ACC112 (cell line): Measurements from ENCODE around the gene SCML2.
"Not testable (repeated sequence)": the region's sequence is repeated elsewhere in the genome, so short reads cannot be mapped to it uniquely, and the experiment has no call there.

Experiments used
- H2AFZ ChIP-seq: fragments of 200-600 bp; sonication (generic); one replicate; pipeline ENCODE4 v1.6.0; 2017; ENCODE audit warnings: antibody characterized with exemption, low read length; ENCODE audit not compliant: unreplicated experiment
- H3K27ac ChIP-seq: fragments of 200-600 bp; sonication (generic); 2 replicates; pipeline ENCODE4 v1.5.1; 2014; ENCODE audit warnings: low read depth, mild to moderate bottlenecking, antibody characterized with exemption, low read length, moderate library complexity
- H3K27me3 ChIP-seq: fragments of 200-600 bp; sonication (generic); 2 replicates; pipeline ENCODE4 v1.6.1; 2014; ENCODE audit warnings: mild to moderate bottlenecking, antibody characterized with exemption, low read length, moderate library complexity, mixed read lengths; ENCODE audit not compliant: insufficient read depth
- H3K36me3 ChIP-seq: fragments of 200-600 bp; sonication (generic); 2 replicates; pipeline ENCODE4 v1.6.1; 2016; ENCODE audit warnings: mild to moderate bottlenecking, antibody characterized with exemption, low read length, moderate library complexity, mixed read lengths; ENCODE audit not compliant: insufficient read depth
- H3K4me1 ChIP-seq: fragments of 200-600 bp; sonication (generic); one replicate; pipeline ENCODE4 v1.6.1; 2016; ENCODE audit warnings: low read length, mixed read lengths; ENCODE audit not compliant: insufficient read depth, unreplicated experiment, control insufficient read depth
- H3K4me3 ChIP-seq: fragments of 200-600 bp; sonication (generic); 2 replicates; pipeline ENCODE4 v1.5.1; 2014; ENCODE audit warnings: mild to moderate bottlenecking, low read depth, low read length
- H3K79me2 ChIP-seq: fragments of 200-600 bp; sonication (generic); one replicate; pipeline ENCODE4 v1.6.0; 2016; ENCODE audit warnings: low read length; ENCODE audit not compliant: control insufficient read depth, unreplicated experiment, insufficient read depth

Gene SCML2

GRCh38 chrX:18272222-18272621 is 82.3 kb downstream of the SCML2 start:
- Histone ChIP-seq H3K36me3 (no peaks in the 10 kb centered on the region), H2AFZ (no peak overlapping the region), H3K4me3 (no peak overlapping the region), H3K27ac (no peak overlapping the region), H3K27me3 (no peaks in the 10 kb centered on the region), H3K79me2 (no peaks in the 10 kb centered on the region), H3K4me1 (no peaks in the 10 kb centered on the region)

DNA sequence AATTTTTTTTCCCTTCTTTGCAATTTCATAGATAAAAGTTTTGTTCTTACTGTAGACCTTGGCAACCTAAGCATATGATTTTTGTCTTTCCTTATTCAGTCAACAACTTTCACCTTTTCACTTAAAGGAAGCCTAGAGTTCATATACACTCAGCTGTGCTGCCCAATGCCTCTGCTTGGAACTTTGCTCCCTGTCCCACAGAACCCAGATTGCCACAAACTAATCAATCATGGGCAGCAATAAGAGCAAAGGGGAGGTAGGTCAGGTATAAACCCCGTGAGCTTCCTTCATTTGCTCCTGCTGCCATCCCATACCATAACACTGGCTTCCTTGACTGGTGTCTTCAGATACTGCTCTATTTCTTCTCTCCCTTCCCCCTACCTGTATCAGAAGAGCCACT is 82.8 kb downstream of the SCML2 start:
- Histone ChIP-seq H3K27me3 (no peaks in the 10 kb centered on the region), H3K36me3 (no peaks in the 10 kb centered on the region), H3K4me3 (no peak overlapping the region), H3K79me2 (no peaks in the 10 kb centered on the region), H2AFZ (no peak overlapping the region), H3K27ac (no peak overlapping the region), H3K4me1 (no peaks in the 10 kb centered on the region)

GRCh38 chrX:18271309-18271708 is 83.2 kb downstream of the SCML2 start:
- Histone ChIP-seq H3K27me3 (no peaks in the 10 kb centered on the region), H3K79me2 (no peaks in the 10 kb centered on the region), H2AFZ (no peak overlapping the region)

DNA sequence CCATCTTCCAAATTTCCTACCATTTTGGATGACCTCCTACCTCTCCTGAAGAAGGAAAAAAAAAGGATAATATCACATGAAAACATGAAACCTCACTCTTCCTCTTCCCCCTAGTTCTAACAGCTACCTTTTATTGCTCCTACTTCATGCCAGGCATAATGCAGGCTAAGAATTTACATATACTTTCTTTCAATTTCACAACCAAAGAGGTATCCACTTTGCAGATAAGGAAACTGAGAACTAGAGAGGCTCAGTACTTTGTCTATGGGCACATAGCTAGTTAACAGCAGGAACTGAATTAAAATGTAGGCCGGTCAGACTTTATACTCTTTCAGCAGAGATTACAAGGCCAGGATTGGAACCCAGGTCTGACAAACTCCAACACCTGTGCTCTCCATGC is 99.4 kb downstream of the SCML2 start:
- H2AFZ ChIP-seq, result no peak overlapping the region
- no peak overlapping the region for H3K4me3 ChIP-seq
- no peaks in the 10 kb centered on the region for H3K79me2 ChIP-seq
- H3K36me3 ChIP-seq, result no peaks in the 10 kb centered on the region
- H3K4me1 ChIP-seq, result no peaks in the 10 kb centered on the region
- no peaks in the 10 kb centered on the region for H3K27me3 ChIP-seq
- no peak overlapping the region for H3K27ac ChIP-seq

More at GRCh38 chrX:18271309-18271708, 83.2 kb downstream of the SCML2 start:
- Histone ChIP-seq H3K27ac (no peak overlapping the region), H3K4me1 (no peaks in the 10 kb centered on the region), H3K4me3 (no peak overlapping the region), H3K36me3 (no peaks in the 10 kb centered on the region)

GRCh38 chrX:18252644-18253359 is 101.7 kb downstream of the SCML2 start:
- H3K4me3 ChIP-seq, result no peak overlapping the region

DNA sequence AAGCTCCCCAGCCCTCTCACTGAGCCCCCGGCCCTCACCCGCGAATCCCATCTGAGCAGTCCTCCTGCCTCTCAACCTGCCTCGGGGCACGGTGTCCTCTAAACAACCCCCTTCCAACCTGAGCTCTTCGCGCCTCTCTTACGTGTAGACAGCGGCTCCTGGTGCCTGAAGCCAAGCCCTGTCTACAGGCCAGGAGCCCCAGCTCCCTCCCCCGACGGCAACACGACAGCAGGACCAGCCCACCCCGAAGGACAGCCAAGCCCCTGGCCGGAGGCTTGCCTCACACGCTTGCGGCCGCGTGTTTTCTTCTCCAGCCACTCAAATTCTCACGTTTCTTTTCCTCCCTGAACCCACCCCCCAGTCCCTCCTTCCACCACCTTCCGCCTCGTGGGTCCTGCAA is 124.8 kb downstream of the SCML2 start:
- H3K4me1 ChIP-seq, H3K4me3 ChIP-seq, H3K27ac ChIP-seq, H3K79me2 ChIP-seq, H3K27me3 ChIP-seq, H2AFZ ChIP-seq, H3K36me3 ChIP-seq: not testable (repeated sequence)

More at GRCh38 chrX:18252644-18253359, 101.7 kb downstream of the SCML2 start:
- H3K27me3 ChIP-seq, result no peaks in the 10 kb centered on the region
- no peaks in the 10 kb centered on the region for H3K36me3 ChIP-seq
- no peaks in the 10 kb centered on the region for H3K79me2 ChIP-seq
- no peak overlapping the region for H2AFZ ChIP-seq
- H3K4me1 ChIP-seq, result no peaks in the 10 kb centered on the region
- H3K27ac ChIP-seq, result no peak overlapping the region

DNA sequence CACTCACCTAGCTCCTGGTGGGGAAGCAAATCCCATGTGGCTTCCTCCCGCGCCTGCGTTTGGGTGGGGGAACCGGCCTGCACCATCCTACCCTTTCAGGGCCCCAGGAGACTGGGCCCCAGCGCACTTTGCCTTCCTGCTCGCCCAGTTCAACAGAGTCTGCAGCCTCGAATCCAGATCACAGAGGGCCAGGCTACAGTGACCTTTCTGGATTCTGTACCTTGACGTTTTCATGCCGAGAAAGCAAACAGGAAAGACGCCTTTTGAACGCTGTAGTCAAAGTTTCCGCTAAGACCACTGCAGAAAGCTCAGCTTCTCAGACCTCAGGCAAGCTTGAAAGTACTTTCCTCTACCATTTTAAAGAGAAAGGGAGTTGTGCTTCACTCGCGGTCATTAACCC is 126.4 kb downstream of the SCML2 start:
- H3K27ac ChIP-seq, result no peak overlapping the region
- no peak overlapping the region for H3K4me3 ChIP-seq
- no peaks in the 10 kb centered on the region for H3K27me3 ChIP-seq
- H2AFZ ChIP-seq, result no peak overlapping the region
- no peaks in the 10 kb centered on the region for H3K4me1 ChIP-seq
- H3K36me3 ChIP-seq, result no peaks in the 10 kb centered on the region
- no peaks in the 10 kb centered on the region for H3K79me2 ChIP-seq

DNA sequence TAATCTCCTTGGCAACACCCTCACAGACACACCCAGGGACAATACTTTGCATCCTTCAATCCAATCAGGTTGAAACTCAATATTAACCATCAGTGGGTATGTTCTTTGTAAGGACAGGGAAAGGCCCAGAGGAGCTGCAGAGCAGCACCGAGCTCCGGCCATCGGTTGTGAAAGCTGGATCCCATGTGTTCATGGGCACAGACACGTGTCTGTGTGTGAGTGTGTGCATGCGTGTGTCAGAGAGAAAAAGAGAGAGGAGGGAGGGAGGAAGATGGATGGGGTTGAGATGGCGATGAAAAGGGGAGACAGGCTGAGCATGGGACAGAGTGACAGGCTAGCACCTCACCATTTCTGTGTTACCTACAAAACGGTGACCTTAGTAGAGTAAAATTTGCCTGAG is 127.0 kb downstream of the SCML2 start:
- no peaks in the 10 kb centered on the region for H3K27me3 ChIP-seq
- H3K4me1 ChIP-seq, result no peaks in the 10 kb centered on the region
- H3K79me2 ChIP-seq, result no peaks in the 10 kb centered on the region
- H3K36me3 ChIP-seq, result no peaks in the 10 kb centered on the region
- H2AFZ ChIP-seq, result no peak overlapping the region
- H3K27ac ChIP-seq, result no peak overlapping the region
- no peak overlapping the region for H3K4me3 ChIP-seq

DNA sequence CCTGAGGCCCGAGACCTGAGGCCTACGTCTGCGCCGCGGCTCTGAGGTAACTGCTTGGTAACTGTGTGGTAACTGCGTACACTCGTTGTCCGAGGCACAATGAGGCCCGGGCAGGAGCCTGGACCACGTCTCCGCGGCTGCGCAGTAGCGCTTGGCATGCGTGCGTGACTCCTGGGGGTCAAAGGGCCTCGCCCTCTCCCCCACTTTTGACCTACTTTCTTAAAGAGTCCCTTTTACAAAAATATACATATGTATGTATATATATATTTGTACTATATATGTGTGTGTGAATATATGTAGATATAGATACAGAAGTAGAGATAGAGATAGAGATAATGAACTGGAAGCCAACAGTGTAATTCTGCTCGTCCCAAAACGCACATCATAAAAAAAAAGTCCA is 133.7 kb downstream of the SCML2 start, which contains the start of gene BEND2:
BEND2 (minus strand) TSS at position 101 of the 400 bp plus-strand sequence. CDS start 136 bp downstream, outside the sequence.
- H3K36me3 ChIP-seq, result no peaks in the 10 kb centered on the region

DNA sequence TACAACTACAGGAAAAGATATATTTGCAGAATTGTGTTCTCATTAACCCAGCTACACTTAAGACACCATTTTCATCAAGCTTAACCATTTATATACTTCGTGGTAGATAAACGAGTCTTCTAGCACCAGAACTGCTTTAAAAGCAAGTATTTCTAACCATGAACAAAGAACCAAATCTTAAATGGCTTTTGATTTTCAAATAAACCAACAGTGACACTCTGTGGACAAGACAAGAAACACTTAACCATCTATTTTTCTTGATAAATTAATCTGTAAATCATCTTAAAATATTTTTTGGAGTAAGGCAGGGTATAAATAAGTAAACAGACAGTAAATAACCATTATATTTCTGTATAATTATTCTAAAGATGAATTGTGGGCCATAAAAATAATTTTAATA is 144.0 kb downstream of the SCML2 start:
- H3K36me3 ChIP-seq, result no peaks in the 10 kb centered on the region
- no peaks in the 10 kb centered on the region for H3K27me3 ChIP-seq
- no peak overlapping the region for H3K27ac ChIP-seq
- no peaks in the 10 kb centered on the region for H3K79me2 ChIP-seq
- H3K4me3 ChIP-seq, result no peak overlapping the region
- H3K4me1 ChIP-seq, result no peaks in the 10 kb centered on the region
- no peak overlapping the region for H2AFZ ChIP-seq

More for the DNA sequence above, 133.7 kb downstream of the SCML2 start, which contains the start of gene BEND2:
- H3K4me1 ChIP-seq, result no peaks in the 10 kb centered on the region
- no peaks in the 10 kb centered on the region for H3K27me3 ChIP-seq
- H3K27ac ChIP-seq, result no peak within 1 kb of the TSS
- H3K4me3 ChIP-seq, result no peak within 1 kb of the TSS
- H2AFZ ChIP-seq, result no peak within 1 kb of the TSS
- H3K79me2 ChIP-seq, result no peaks in the 10 kb centered on the region

DNA sequence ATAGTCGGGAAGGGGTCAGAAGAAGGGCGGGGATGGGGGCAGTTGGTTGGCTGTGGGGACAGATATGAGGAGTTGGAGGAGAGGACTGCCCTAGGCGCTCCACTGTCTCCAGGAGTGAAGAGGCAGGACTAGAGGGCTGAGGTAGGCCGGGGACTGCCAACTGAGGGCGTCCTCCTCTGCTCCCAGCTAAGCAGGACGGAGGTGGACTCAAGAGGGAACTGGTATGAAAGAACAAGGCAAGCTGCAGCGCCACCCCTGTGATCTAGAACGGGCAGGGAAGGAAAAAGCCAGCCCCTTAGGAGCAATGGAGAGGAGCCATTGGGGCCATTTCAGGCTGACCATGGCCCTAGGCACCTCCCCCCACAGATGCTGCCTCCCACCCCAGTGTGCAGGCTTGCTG is 147.8 kb downstream of the SCML2 start:
- Histone ChIP-seq H3K4me3 (no peak overlapping the region), H2AFZ (no peak overlapping the region), H3K4me1 (no peaks in the 10 kb centered on the region), H3K36me3 (no peaks in the 10 kb centered on the region), H3K79me2 (no peaks in the 10 kb centered on the region), H3K27me3 (peaks cover 8% of the 10 kb centered on the region; the same call in 1 of the 2 replicates), H3K27ac (no peak overlapping the region)
